Measurements from ENCODE around the gene ADGRE2. TPM values are rescaled to one million over a fixed set of nuclear protein-coding genes. Genes with fewer than 3 reads are reported as not detected.
"Not testable (repeated sequence)": the region's sequence is repeated elsewhere in the genome, so short reads cannot be mapped to it uniquely, and the experiment has no call there.

ADGRE2 gene
- total RNA-seq, 3 donors from 2014 or later (not counting 1 experiment from before 2014, with no cell fraction given) = 6.1 to 37.0 (median 20.3) TPM

DNA sequence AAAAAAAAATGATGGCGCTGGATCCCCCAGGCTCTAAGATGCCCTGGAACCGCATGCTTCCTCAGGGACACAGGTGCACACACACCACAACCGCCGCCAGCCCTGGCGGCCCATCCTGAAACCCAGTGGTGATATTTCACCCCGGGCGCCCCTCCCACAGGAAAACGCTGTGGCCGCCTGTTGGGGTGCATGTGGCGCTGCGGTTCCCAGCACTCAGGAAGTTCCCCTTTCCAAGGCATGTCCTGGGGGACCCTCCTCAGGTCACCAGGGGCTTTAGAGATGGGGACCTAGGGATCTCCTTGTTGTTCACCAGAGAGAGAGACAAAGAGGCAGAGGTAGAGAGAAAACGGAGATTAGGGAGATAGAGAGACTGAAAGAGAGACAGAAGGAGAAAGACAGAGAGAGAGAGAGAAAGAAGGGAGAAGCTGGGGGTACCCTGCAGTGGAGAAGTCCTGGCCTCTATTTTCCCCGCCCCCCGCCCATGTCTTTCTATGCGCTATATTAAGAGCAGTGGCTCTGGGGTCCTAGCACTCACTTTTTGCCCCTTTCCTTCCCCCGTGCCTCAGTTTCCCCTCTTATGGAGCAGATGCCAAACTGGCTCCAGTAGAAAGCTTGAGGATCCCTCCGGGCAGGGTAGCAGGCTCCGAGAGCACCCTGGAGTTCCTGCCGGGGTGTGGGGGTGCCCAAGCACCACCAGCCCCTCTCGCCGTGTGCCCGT lies 2.3 kb downstream of the ADGRE2 start:
- no peaks in the 10 kb centered on the region for H3K36me3 Mint-ChIP-seq
- H3K4me1 Mint-ChIP-seq = peaks cover 7 to 20% of the 10 kb centered on the region in 2 donors
- Histone ChIP-seq H3K27me3 (ENCODE audit: control insufficient read depth, insufficient read depth, low read length) (peaks cover 7% of the 10 kb centered on the region), H3K27ac (ENCODE audit: low read length) (no peak overlapping the region), H3K36me3 (ENCODE audit: control insufficient read depth, insufficient read depth, low read length) (no peaks in the 10 kb centered on the region), H3K4me3 (ENCODE audit: low read length) (peak overlapping the region; percentile 41), H3K4me1 (ENCODE audit: control insufficient read depth, insufficient read depth, low read length) (peaks cover 23% of the 10 kb centered on the region), H3K9me3 (ENCODE audit: control insufficient read depth, insufficient read depth, low read length) (no peaks in the 10 kb centered on the region)
- DNase-seq (peak in 1 of 2 donors; percentile 10), ATAC-seq (peak in 2 of 3 donors; percentile 26 to 47)
- H3K9me3 Mint-ChIP-seq = no peaks in the 10 kb centered on the region
- intact Hi-C loops (cut with micrococcal nuclease) = no loop called here
- peak overlapping the region; percentile 52 for H3K4me3 Mint-ChIP-seq
- under 1% methylated on average over 21 of the region's 22 CpGs for WGBS (ENCODE audit: insufficient coverage)
- TF ChIP-seq, protein P1, sequence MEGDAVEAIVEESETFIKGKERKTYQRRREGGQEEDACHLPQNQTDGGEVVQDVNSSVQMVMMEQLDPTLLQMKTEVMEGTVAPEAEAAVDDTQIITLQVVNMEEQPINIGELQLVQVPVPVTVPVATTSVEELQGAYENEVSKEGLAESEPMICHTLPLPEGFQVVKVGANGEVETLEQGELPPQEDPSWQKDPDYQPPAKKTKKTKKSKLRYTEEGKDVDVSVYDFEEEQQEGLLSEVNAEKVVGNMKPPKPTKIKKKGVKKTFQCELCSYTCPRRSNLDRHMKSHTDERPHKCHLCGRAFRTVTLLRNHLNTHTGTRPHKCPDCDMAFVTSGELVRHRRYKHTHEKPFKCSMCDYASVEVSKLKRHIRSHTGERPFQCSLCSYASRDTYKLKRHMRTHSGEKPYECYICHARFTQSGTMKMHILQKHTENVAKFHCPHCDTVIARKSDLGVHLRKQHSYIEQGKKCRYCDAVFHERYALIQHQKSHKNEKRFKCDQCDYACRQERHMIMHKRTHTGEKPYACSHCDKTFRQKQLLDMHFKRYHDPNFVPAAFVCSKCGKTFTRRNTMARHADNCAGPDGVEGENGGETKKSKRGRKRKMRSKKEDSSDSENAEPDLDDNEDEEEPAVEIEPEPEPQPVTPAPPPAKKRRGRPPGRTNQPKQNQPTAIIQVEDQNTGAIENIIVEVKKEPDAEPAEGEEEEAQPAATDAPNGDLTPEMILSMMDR (IDR thresholded peaks at IDR 0.05) = no peak
- H3K27ac Mint-ChIP-seq = no peak overlapping the region
- H3K27me3 Mint-ChIP-seq (ENCODE audit: low read depth in 2 of 2) = peaks cover 20 to 22% of the 10 kb centered on the region in 2 donors

DNA sequence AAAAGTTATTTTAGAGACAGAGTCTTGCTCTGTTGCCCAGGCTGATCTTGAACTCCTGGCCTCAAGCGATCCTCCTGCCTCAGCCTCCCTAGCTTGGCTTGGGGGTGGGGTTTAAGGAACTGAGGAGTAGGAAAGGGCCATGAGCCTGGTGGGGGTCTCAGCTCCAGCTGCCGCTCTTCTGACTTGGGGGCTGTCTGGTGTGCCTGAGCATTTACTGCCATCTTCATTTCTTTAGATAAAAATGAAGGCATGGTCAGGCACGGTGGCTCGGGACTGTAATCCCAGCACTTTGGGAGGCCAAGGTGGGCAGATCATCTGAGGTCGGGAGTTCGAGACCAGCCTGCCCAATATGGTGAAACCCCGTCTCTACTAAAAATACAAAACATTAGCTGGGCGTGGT lies 3.0 kb downstream of the ADGRE2 start:
- peaks cover 23% of the 10 kb centered on the region for H3K4me1 ChIP-seq (ENCODE audit: control insufficient read depth, insufficient read depth, low read length)
- H3K27ac Mint-ChIP-seq; H3K9me3 Mint-ChIP-seq; DNase-seq; H3K27me3 ChIP-seq (ENCODE audit: control insufficient read depth, insufficient read depth, low read length); H3K4me3 ChIP-seq (ENCODE audit: low read length); H3K36me3 ChIP-seq (ENCODE audit: control insufficient read depth, insufficient read depth, low read length); H3K4me3 Mint-ChIP-seq; H3K36me3 Mint-ChIP-seq; H3K9me3 ChIP-seq (ENCODE audit: control insufficient read depth, insufficient read depth, low read length); H3K27ac ChIP-seq (ENCODE audit: low read length); intact Hi-C loops (cut with micrococcal nuclease); ATAC-seq: not testable (repeated sequence)
- 26% methylated on average over 8 of the region's 8 CpGs for WGBS (ENCODE audit: insufficient coverage)
- peaks cover 7 to 20% of the 10 kb centered on the region in 2 donors for H3K4me1 Mint-ChIP-seq
- peaks cover 20 to 22% of the 10 kb centered on the region in 2 donors for H3K27me3 Mint-ChIP-seq (ENCODE audit: low read depth in 2 of 2)

DNA sequence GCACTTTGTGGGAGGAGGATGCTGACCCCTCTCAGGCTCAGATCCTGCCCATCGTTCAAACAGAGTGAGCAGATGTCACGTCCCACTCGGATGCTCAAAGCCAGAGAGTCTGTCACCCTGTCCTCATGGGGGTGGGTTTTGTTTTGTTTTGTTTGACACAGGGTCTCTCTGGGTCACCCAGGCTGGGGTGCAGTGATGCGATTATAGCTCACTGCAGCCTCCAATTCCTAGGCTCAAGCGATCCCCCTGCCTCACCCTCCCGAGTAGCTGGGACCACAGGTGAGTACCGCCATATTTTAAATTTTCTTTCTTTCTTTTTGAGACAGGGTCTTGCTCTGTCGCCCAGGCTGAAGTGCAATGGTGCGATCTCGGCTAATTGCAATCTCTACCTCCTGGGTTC lies 4.0 kb downstream of the ADGRE2 start:
- Mint-ChIP-seq H3K9me3 (no peaks in the 10 kb centered on the region), H3K27me3 (ENCODE audit: low read depth in 2 of 2) (peaks cover 20% of the 10 kb centered on the region in 2 donors), H3K4me3 (no peak overlapping the region), H3K4me1 (peaks cover 7 to 20% of the 10 kb centered on the region in 2 donors), H3K27ac (no peak overlapping the region), H3K36me3 (no peaks in the 10 kb centered on the region)
- no peak for ATAC-seq
- Histone ChIP-seq H3K4me1 (ENCODE audit: control insufficient read depth, insufficient read depth, low read length) (peaks cover 23% of the 10 kb centered on the region), H3K27ac (ENCODE audit: low read length) (no peak overlapping the region), H3K4me3 (ENCODE audit: low read length) (no peak overlapping the region), H3K36me3 (ENCODE audit: control insufficient read depth, insufficient read depth, low read length) (no peaks in the 10 kb centered on the region), H3K9me3 (ENCODE audit: control insufficient read depth, insufficient read depth, low read length) (no peaks in the 10 kb centered on the region), H3K27me3 (ENCODE audit: control insufficient read depth, insufficient read depth, low read length) (peaks cover 7% of the 10 kb centered on the region)
- WGBS (ENCODE audit: insufficient coverage) = 90% methylated on average over 10 of the region's 10 CpGs
- TF ChIP-seq, protein P1 (IDR thresholded peaks at IDR 0.05) = no peak
- intact Hi-C loops (cut with micrococcal nuclease) = no loop called here
- DNase-seq = no peak

DNA sequence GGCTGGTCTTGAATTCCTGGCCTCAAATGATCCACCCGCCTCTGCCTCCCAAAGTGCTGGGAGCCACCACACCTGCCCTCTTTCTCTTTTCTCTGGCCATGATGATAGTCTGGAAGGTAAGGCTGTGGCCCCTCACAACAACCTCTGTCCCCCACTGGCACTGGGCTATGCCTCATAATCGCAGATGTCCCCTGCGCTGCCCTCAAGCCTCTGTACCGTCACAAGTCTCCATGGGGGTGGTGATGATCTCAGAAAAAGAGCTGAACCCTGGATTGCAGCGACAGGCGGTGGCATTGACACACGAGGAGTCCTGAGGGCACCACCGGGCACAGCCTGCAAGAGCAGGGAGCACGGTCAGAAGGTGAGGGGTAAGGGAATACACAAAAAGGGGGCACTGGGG lies 4.6 kb downstream of the ADGRE2 start:
- H3K36me3 ChIP-seq (ENCODE audit: control insufficient read depth, insufficient read depth, low read length); H3K27me3 ChIP-seq (ENCODE audit: control insufficient read depth, insufficient read depth, low read length); H3K9me3 ChIP-seq (ENCODE audit: control insufficient read depth, insufficient read depth, low read length); ATAC-seq; H3K4me3 ChIP-seq (ENCODE audit: low read length); H3K27ac Mint-ChIP-seq; H3K4me3 Mint-ChIP-seq; H3K9me3 Mint-ChIP-seq; intact Hi-C loops (cut with micrococcal nuclease); H3K27ac ChIP-seq (ENCODE audit: low read length); H3K36me3 Mint-ChIP-seq; DNase-seq: not testable (repeated sequence)
- Mint-ChIP-seq H3K27me3 (ENCODE audit: low read depth in 2 of 2) (peaks cover 14 to 20% of the 10 kb centered on the region in 2 donors), H3K4me1 (peaks cover 7 to 20% of the 10 kb centered on the region in 2 donors)
- 94% methylated on average over 6 of the region's 9 CpGs for WGBS (ENCODE audit: insufficient coverage)
- H3K4me1 ChIP-seq (ENCODE audit: control insufficient read depth, insufficient read depth, low read length) = peaks cover 23% of the 10 kb centered on the region

Measured in natural killer cell (primary cell).